ENCODE results near the gene ZNF35. TPM values are rescaled to one million over a fixed set of nuclear protein-coding genes. Genes with fewer than 3 reads are reported as not detected.
A peak's percentile ranks its signal among the peaks of the same experiment; 100 is the strongest.

Gene ZNF35
- total RNA-seq, 1 donor from 2014 or later: 9.3 TPM

- Histone ChIP-seq H3K27me3 (no peaks in the 10 kb centered on the region), H3K9me3 (no peaks in the 10 kb centered on the region), H3K4me3 (no peak overlapping the region), H3K4me1 (peaks cover 6% of the 10 kb centered on the region), H3K36me3 (peaks cover 0 to 79% of the 10 kb centered on the region in 2 donors), H3K27ac (no peak overlapping the region)
- TF ChIP-seq POLR2A (IDR thresholded peaks at IDR 0.05) (no peak), CTCF (IDR thresholded peaks at IDR 0.05) (no peak), POLR2AphosphoS5 (IDR thresholded peaks at IDR 0.05; ENCODE audit: insufficient read depth in 1 of 2, low read depth in 1 of 2) (no peak)
- DNase-seq (ENCODE audit: extremely low spot score in 2 of 2): no peak
- intact Hi-C loops (cut with DNase I): no loop called here
Observed at GRCh38 chr3:44632193-44632592, 16.3 kb upstream of the ZNF35 start.

GRCh38 chr3:44642337-44642736 is 6.2 kb upstream of the ZNF35 start:
- peaks cover 9 to 63% of the 10 kb centered on the region in 2 donors for H3K36me3 ChIP-seq
- H3K4me3 ChIP-seq: no peak overlapping the region
- no peak overlapping the region for H3K27ac ChIP-seq
- H3K27me3 ChIP-seq: no peaks in the 10 kb centered on the region
- peaks cover 19% of the 10 kb centered on the region for H3K9me3 ChIP-seq
- no peaks in the 10 kb centered on the region for H3K4me1 ChIP-seq
- TF ChIP-seq CTCF (IDR thresholded peaks at IDR 0.05): no peak
- no peak for TF ChIP-seq POLR2AphosphoS5 (IDR thresholded peaks at IDR 0.05; ENCODE audit: insufficient read depth in 1 of 2, low read depth in 1 of 2)
- no peak for TF ChIP-seq POLR2A (IDR thresholded peaks at IDR 0.05)
- DNase-seq (ENCODE audit: extremely low spot score in 2 of 2): no peak
- intact Hi-C loops (cut with DNase I): no loop called here

GRCh38 chr3:44643024-44643423 is 5.5 kb upstream of the ZNF35 start:
- Histone ChIP-seq H3K36me3 (peaks cover 9 to 57% of the 10 kb centered on the region in 2 donors), H3K27ac (no peak overlapping the region), H3K4me3 (no peak overlapping the region), H3K9me3 (peaks cover 15% of the 10 kb centered on the region), H3K4me1 (no peaks in the 10 kb centered on the region), H3K27me3 (no peaks in the 10 kb centered on the region)
- intact Hi-C loops (cut with DNase I): no loop called here
- no peak for DNase-seq (ENCODE audit: extremely low spot score in 2 of 2)
- TF ChIP-seq POLR2A (IDR thresholded peaks at IDR 0.05): no peak
- TF ChIP-seq CTCF (IDR thresholded peaks at IDR 0.05): no peak
- no peak for TF ChIP-seq POLR2AphosphoS5 (IDR thresholded peaks at IDR 0.05; ENCODE audit: insufficient read depth in 1 of 2, low read depth in 1 of 2)

GRCh38 chr3:44647771-44648170 is 761 bp upstream of the ZNF35 start:
- TF ChIP-seq CTCF (IDR thresholded peaks at IDR 0.05) (no peak), POLR2A (IDR thresholded peaks at IDR 0.05) (no peak), POLR2AphosphoS5 (IDR thresholded peaks at IDR 0.05; ENCODE audit: insufficient read depth in 1 of 2, low read depth in 1 of 2) (no peak)
- DNase-seq (ENCODE audit: extremely low spot score in 2 of 2): no peak
- intact Hi-C loops (cut with DNase I): no loop called here
- Histone ChIP-seq H3K36me3 (peaks cover 2 to 31% of the 10 kb centered on the region in 2 donors), H3K4me3 (no peak overlapping the region), H3K9me3 (peaks cover 4% of the 10 kb centered on the region), H3K4me1 (peaks cover 14% of the 10 kb centered on the region), H3K27ac (no peak overlapping the region), H3K27me3 (no peaks in the 10 kb centered on the region)

GRCh38 chr3:44649709-44650108 is 1.2 kb downstream of the ZNF35 start:
- DNase-seq (ENCODE audit: extremely low spot score in 2 of 2): no peak
- Histone ChIP-seq H3K4me3 (peak overlapping the region in 1 of 2 donors; percentile 84), H3K9me3 (no peaks in the 10 kb centered on the region), H3K27me3 (no peaks in the 10 kb centered on the region), H3K4me1 (peaks cover 14% of the 10 kb centered on the region), H3K36me3 (peaks cover 0 to 39% of the 10 kb centered on the region in 2 donors), H3K27ac (no peak overlapping the region)
- intact Hi-C loops (cut with DNase I): no loop called here
- no peak for TF ChIP-seq POLR2A (IDR thresholded peaks at IDR 0.05)
- no peak for TF ChIP-seq CTCF (IDR thresholded peaks at IDR 0.05)
- no peak for TF ChIP-seq POLR2AphosphoS5 (IDR thresholded peaks at IDR 0.05; ENCODE audit: insufficient read depth in 1 of 2, low read depth in 1 of 2)
